Mesendoderm (in vitro differentiated cells): ENCODE data around the gene PMFBP1.
A peak's percentile ranks its signal among the peaks of the same experiment; 100 is the strongest.

Source experiments
- DNase-seq: peaks from one replicate; pipeline ENCODE4 v3.0.0; 2013
- H2AK5ac ChIP-seq: 2 replicates; pipeline ENCODE4 v1.6.1; 2013; ENCODE audit warnings: low read length, inconsistent platforms
- H2BK120ac ChIP-seq: 2 replicates; pipeline ENCODE4 v1.6.1; 2013; ENCODE audit warnings: low read depth, mild to moderate bottlenecking, low read length, moderate library complexity, mixed read lengths
- H2BK15ac ChIP-seq: replicated peaks from 2 replicates; pipeline ENCODE4 v1.6.1; 2013; ENCODE audit warnings: low read depth, mild to moderate bottlenecking, moderate library complexity
- H2BK5ac ChIP-seq: 2 replicates; pipeline ENCODE4 v1.6.1; 2013; ENCODE audit warnings: low read length, inconsistent platforms
- H3K18ac ChIP-seq: 2 replicates; pipeline ENCODE4 v1.6.1; 2013; ENCODE audit warnings: mild to moderate bottlenecking, low read length, mixed read lengths
- H3K23ac ChIP-seq: one replicate; pipeline ENCODE4 v1.6.1; 2013; ENCODE audit warnings: low read length
- H3K27ac ChIP-seq: 2 replicates; pipeline ENCODE4 v1.5.1; 2013; ENCODE audit warnings: low read depth, mild to moderate bottlenecking, inconsistent platforms, low read length, moderate library complexity
- H3K27me3 ChIP-seq: 2 replicates; pipeline ENCODE4 v1.6.1; 2013; ENCODE audit warnings: low read length, control low read depth, mild to moderate bottlenecking, inconsistent platforms; ENCODE audit not compliant: insufficient read depth, poor library complexity
- H3K36me3 ChIP-seq: 2 replicates; pipeline ENCODE4 v1.6.1; 2013; ENCODE audit warnings: low read length, inconsistent platforms; ENCODE audit not compliant: control insufficient read depth, insufficient read depth
- H3K4ac ChIP-seq: one replicate; pipeline ENCODE4 v1.6.1; 2013; ENCODE audit warnings: low read depth, mild to moderate bottlenecking, low read length, moderate library complexity
- H3K4me1 ChIP-seq: 2 replicates; pipeline ENCODE4 v1.6.1; 2013; ENCODE audit warnings: low read depth, low read length, inconsistent platforms; ENCODE audit not compliant: control insufficient read depth
- H3K4me2 ChIP-seq: 2 replicates; pipeline ENCODE4 v1.6.1; 2013; ENCODE audit warnings: low read length
- H3K4me3 ChIP-seq: 2 replicates; pipeline ENCODE4 v1.5.1; 2013; ENCODE audit warnings: mild to moderate bottlenecking, low read length
- H3K56ac ChIP-seq: one replicate; pipeline ENCODE4 v1.6.1; 2013; ENCODE audit warnings: low read length
- H3K79me1 ChIP-seq: 2 replicates; pipeline ENCODE4 v1.6.1; 2013; ENCODE audit warnings: low read length, inconsistent platforms
- H3K79me2 ChIP-seq: 2 replicates; pipeline ENCODE4 v1.6.1; 2013; ENCODE audit warnings: mild to moderate bottlenecking, low read length; ENCODE audit not compliant: control insufficient read depth, insufficient read depth
- H3K9ac ChIP-seq: 2 replicates; pipeline ENCODE4 v1.6.1; 2013; ENCODE audit warnings: low read length, inconsistent platforms
- H4K5ac ChIP-seq: one replicate; pipeline ENCODE4 v1.6.1; 2013; ENCODE audit warnings: low read length
- H4K8ac ChIP-seq: one replicate; pipeline ENCODE4 v1.6.1; 2013; ENCODE audit warnings: low read depth, mild to moderate bottlenecking, control low read depth, low read length, moderate library complexity
- WGBS: extraction: QIAGEN DNeasy Blood & Tissue Kit; methylation state at CpG from one replicate; pipeline ENCODE4 v1.1.7; 2013; ENCODE audit warnings: low lambda C conversion rate, missing lambda C conversion rate; ENCODE audit not compliant: insufficient coverage; ENCODE audit errors: extremely low coverage; 5-methylcytosine and 5-hydroxymethylcytosine counted together

Gene PMFBP1

GRCh38 chr16:72122308-72122707, 49.6 kb downstream of the PMFBP1 start:
- H2BK5ac ChIP-seq = no peak overlapping the region
- no peak overlapping the region for H3K23ac ChIP-seq
- no peaks in the 10 kb centered on the region for H3K27me3 ChIP-seq
- no peak overlapping the region for H3K18ac ChIP-seq
- no peak overlapping the region for H4K5ac ChIP-seq
- no peak overlapping the region for H2BK120ac ChIP-seq
- no peaks in the 10 kb centered on the region for H3K79me1 ChIP-seq
- no peak overlapping the region for H3K56ac ChIP-seq
- H3K9ac ChIP-seq = no peak overlapping the region
- H3K4me1 ChIP-seq = peaks cover 2% of the 10 kb centered on the region
- H3K27ac ChIP-seq = no peak overlapping the region
- no peak overlapping the region for H3K4me2 ChIP-seq
- no peak overlapping the region for H2BK15ac ChIP-seq
- no peaks in the 10 kb centered on the region for H3K36me3 ChIP-seq
- H2AK5ac ChIP-seq = no peak overlapping the region
- no peak for DNase-seq
- no CpG with 5 or more reads among the region's 2 CpGs for WGBS
- no peak overlapping the region for H3K4me3 ChIP-seq
- no peak overlapping the region for H4K8ac ChIP-seq
- no peak overlapping the region for H3K4ac ChIP-seq
- no peaks in the 10 kb centered on the region for H3K79me2 ChIP-seq

GRCh38 chr16:72120026-72120425, 51.9 kb downstream of the PMFBP1 start:
- Histone ChIP-seq H3K27ac (no peak overlapping the region), H3K9ac (no peak overlapping the region), H3K4ac (no peak overlapping the region), H2BK5ac (no peak overlapping the region), H4K8ac (no peak overlapping the region), H3K36me3 (no peaks in the 10 kb centered on the region), H3K23ac (no peak overlapping the region), H2BK120ac (no peak overlapping the region), H3K4me2 (no peak overlapping the region), H3K56ac (no peak overlapping the region), H3K4me3 (no peak overlapping the region), H3K79me2 (no peaks in the 10 kb centered on the region), H4K5ac (no peak overlapping the region), H3K79me1 (no peaks in the 10 kb centered on the region), H3K27me3 (no peaks in the 10 kb centered on the region), H3K4me1 (no peaks in the 10 kb centered on the region), H3K18ac (no peak overlapping the region), H2BK15ac (no peak overlapping the region), H2AK5ac (no peak overlapping the region)
- no CpG with 5 or more reads among the region's 5 CpGs for whole genome bisulfite sequencing
- no peak for DNase-seq

GRCh38 chr16:72113616-72113945, 58.4 kb downstream of the PMFBP1 start:
- H3K23ac ChIP-seq = no peak overlapping the region
- H3K79me2 ChIP-seq = no peaks in the 10 kb centered on the region
- no peak overlapping the region for H4K5ac ChIP-seq
- no peak overlapping the region for H3K27ac ChIP-seq
- H2AK5ac ChIP-seq = no peak overlapping the region
- H3K4ac ChIP-seq = no peak overlapping the region
- no peak overlapping the region for H3K4me2 ChIP-seq
- H3K4me3 ChIP-seq = no peak overlapping the region
- H3K27me3 ChIP-seq = no peaks in the 10 kb centered on the region
- H3K36me3 ChIP-seq = peaks cover 11% of the 10 kb centered on the region
- no peak overlapping the region for H2BK120ac ChIP-seq
- no peak overlapping the region for H3K56ac ChIP-seq
- no peaks in the 10 kb centered on the region for H3K79me1 ChIP-seq
- H3K4me1 ChIP-seq = peaks cover 4% of the 10 kb centered on the region
- no peak overlapping the region for H2BK15ac ChIP-seq
- DNase-seq = no peak
- no peak overlapping the region for H2BK5ac ChIP-seq
- no peak overlapping the region for H4K8ac ChIP-seq
- no peak overlapping the region for H3K18ac ChIP-seq
- no peak overlapping the region for H3K9ac ChIP-seq

- H2AK5ac ChIP-seq = no peak overlapping the region
- no peak overlapping the region for H3K27ac ChIP-seq
- H3K9ac ChIP-seq = no peak overlapping the region
- H3K23ac ChIP-seq = no peak overlapping the region
- H4K8ac ChIP-seq = no peak overlapping the region
- DNase-seq = no peak
- peaks cover 4% of the 10 kb centered on the region for H3K4me1 ChIP-seq
- no peak overlapping the region for H2BK5ac ChIP-seq
- no peak overlapping the region for H3K4me2 ChIP-seq
- no peaks in the 10 kb centered on the region for H3K79me1 ChIP-seq
- no peak overlapping the region for H2BK15ac ChIP-seq
- WGBS = no CpG with 5 or more reads among the region's 7 CpGs
- H2BK120ac ChIP-seq = no peak overlapping the region
- H4K5ac ChIP-seq = no peak overlapping the region
- H3K56ac ChIP-seq = no peak overlapping the region
- no peaks in the 10 kb centered on the region for H3K79me2 ChIP-seq
- no peaks in the 10 kb centered on the region for H3K27me3 ChIP-seq
- H3K4ac ChIP-seq = no peak overlapping the region
- H3K36me3 ChIP-seq = peaks cover 13% of the 10 kb centered on the region
- H3K18ac ChIP-seq = no peak overlapping the region
- no peak overlapping the region for H3K4me3 ChIP-seq
These were observed 58.9 kb downstream of the PMFBP1 start for GRCh38 chr16:72112906-72113615.

GRCh38 chr16:72112452-72112792, 59.5 kb downstream of the PMFBP1 start:
- Histone ChIP-seq H2BK5ac (no peak overlapping the region), H3K27ac (no peak overlapping the region), H3K79me2 (no peaks in the 10 kb centered on the region), H2AK5ac (no peak overlapping the region), H3K27me3 (no peaks in the 10 kb centered on the region), H3K36me3 (peaks cover 14% of the 10 kb centered on the region), H3K23ac (no peak overlapping the region), H3K4ac (no peak overlapping the region), H3K79me1 (no peaks in the 10 kb centered on the region), H3K9ac (no peak overlapping the region), H4K8ac (no peak overlapping the region), H2BK120ac (no peak overlapping the region), H3K4me3 (no peak overlapping the region), H4K5ac (no peak overlapping the region), H3K4me2 (no peak overlapping the region), H3K18ac (no peak overlapping the region), H3K56ac (no peak overlapping the region), H2BK15ac (no peak overlapping the region), H3K4me1 (peaks cover 4% of the 10 kb centered on the region)
- DNase-seq = peak; percentile 17
- WGBS = no CpG with 5 or more reads among the region's 15 CpGs
